SK-N-MC (cell line): ENCODE data around the gene THBS3.
"Not testable (repeated sequence)": the region's sequence is repeated elsewhere in the genome, so short reads cannot be mapped to it uniquely, and the experiment has no call there.

ENCODE experiments used
- DNase-seq: peaks from one replicate; pipeline ENCODE4 v3.0.0-alpha.2; 2011; ENCODE audit warnings: low read depth, low spot score
- H3K27ac ChIP-seq: fragments of 200-600 bp; sonication (generic); 2 replicates; pipeline ENCODE4 v1.5.1; 2016; ENCODE audit warnings: mixed run types
- H3K36me3 ChIP-seq: fragments of 200-600 bp; sonication (generic); 2 replicates; pipeline ENCODE4 v1.6.1; 2017; ENCODE audit warnings: antibody characterized with exemption, low read length, mixed read lengths; ENCODE audit not compliant: insufficient read depth
- H3K4me3 ChIP-seq: fragments of 200-600 bp; sonication (generic); 2 replicates; pipeline ENCODE4 v1.5.1; 2016
- H3K9ac ChIP-seq: fragments of 200-600 bp; sonication (generic); 2 replicates; pipeline ENCODE4 v1.8.0; 2017; ENCODE audit warnings: mixed run types, mixed read lengths; ENCODE audit not compliant: insufficient read length
- H3K9me3 ChIP-seq: fragments of 200-600 bp; sonication (generic); 2 replicates; pipeline ENCODE4 v1.6.1; 2017; ENCODE audit warnings: low read depth, mild to moderate bottlenecking, antibody characterized with exemption, low read length, moderate library complexity, mixed read lengths
- EZH2 ChIP-seq: fragments of 200-600 bp; sonication (generic); IDR thresholded peaks from one replicate; pipeline ENCODE4 v1.6.1; 2017; ENCODE audit warnings: antibody characterized with exemption
- FOXP2 ChIP-seq: optimal IDR thresholded peaks from 2 replicates; pipeline ENCODE3; 2011; ENCODE audit warnings: mild to moderate bottlenecking, moderate library complexity; ENCODE audit not compliant: insufficient read depth; ENCODE audit errors: extremely low read length, control extremely low read depth
- POLR2AphosphoS5 ChIP-seq: IDR thresholded peaks from 2 replicates; pipeline ENCODE4 v1.6.1; 2012; ENCODE audit warnings: mild to moderate bottlenecking, low read depth, low read length, borderline replicate concordance

Gene THBS3

DNA sequence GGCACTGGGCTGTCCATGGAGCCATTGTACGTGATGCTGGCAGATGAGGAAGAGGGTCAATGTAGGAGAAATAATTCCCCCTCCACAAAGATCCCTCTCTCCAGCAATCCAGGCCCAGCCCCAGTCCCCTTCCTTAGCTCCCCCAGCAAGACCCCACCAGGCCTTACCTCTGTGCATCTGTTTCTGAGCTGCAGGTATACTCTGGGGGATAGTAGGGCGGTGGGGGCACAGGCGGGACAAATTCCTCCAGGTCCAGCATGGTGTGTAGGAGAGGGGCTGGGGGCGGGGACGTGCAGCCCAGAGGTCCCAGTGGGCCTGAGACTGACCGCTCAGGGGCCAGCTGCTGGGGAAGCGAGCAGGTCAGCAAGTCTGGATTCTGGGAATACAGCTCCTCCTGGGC lies 43.9 kb upstream of the THBS3 start:
- DNase-seq = no peak
- Histone ChIP-seq H3K9me3 (no peaks in the 10 kb centered on the region), H3K27ac (no peak overlapping the region), H3K4me3 (no peak overlapping the region), H3K36me3 (peaks cover 7% of the 10 kb centered on the region; the same call in 1 of the 2 replicates), H3K9ac (no peak overlapping the region)
- no peak for TF ChIP-seq FOXP2
- TF ChIP-seq EZH2 = no peak
- no peak for TF ChIP-seq POLR2AphosphoS5

DNA sequence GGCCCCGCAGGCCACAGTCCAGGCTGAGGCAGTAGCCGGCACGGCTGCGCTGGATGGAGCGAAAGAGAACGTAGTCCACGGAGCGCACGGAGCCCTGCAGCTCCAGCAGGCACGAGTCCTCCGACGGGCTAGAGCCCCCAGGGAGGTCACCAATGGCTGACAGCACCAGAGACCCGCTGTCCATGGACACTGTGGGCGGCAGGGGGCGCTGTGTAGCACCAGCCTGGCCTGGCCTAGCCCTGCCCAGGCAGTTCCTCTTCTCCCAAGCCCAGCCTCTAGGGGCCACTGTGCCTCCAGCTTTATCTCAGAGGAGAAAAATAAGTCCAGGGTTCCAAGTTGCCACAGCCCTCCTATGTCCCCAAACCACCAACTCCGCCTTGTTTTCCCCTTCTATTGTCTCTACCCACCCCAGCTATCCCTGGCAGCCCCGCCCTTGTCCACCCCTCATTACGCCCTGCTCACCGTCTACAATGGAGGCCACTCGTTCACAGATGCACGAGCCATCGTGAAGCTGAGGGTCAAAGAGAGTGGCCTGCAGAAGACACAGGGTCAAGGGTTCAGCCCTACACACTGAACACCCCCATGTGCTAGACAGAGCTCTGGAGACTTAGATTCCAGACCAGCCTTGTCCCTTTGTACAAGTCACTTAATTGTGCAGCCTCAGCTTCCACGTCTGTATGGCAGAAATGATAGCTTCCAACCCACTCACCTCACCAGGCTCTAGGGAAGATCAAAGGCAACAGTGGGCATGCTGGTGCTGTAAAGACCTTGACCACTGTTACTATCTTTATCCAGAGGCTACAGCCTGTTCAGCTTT lies 43.1 kb upstream of the THBS3 start:
- H3K27ac ChIP-seq = no peak overlapping the region
- no peak for TF ChIP-seq FOXP2
- no peak for TF ChIP-seq EZH2
- no peak for TF ChIP-seq POLR2AphosphoS5
- H3K9ac ChIP-seq = no peak overlapping the region
- peak; percentile 82 for DNase-seq
- no peaks in the 10 kb centered on the region for H3K9me3 ChIP-seq
- peaks cover 7% of the 10 kb centered on the region; the same call in 1 of the 2 replicates for H3K36me3 ChIP-seq
- H3K4me3 ChIP-seq = no peak overlapping the region

- DNase-seq = no peak
- Histone ChIP-seq H3K9ac (no peak overlapping the region), H3K4me3 (no peak overlapping the region), H3K27ac (no peak overlapping the region), H3K9me3 (no peaks in the 10 kb centered on the region), H3K36me3 (peaks cover 7% of the 10 kb centered on the region; the same call in 1 of the 2 replicates)
- no peak for TF ChIP-seq FOXP2
- no peak for TF ChIP-seq POLR2AphosphoS5
- TF ChIP-seq EZH2 = no peak
These were observed 42.5 kb upstream of the THBS3 start for GRCh38 chr1:155250246-155250632.

DNA sequence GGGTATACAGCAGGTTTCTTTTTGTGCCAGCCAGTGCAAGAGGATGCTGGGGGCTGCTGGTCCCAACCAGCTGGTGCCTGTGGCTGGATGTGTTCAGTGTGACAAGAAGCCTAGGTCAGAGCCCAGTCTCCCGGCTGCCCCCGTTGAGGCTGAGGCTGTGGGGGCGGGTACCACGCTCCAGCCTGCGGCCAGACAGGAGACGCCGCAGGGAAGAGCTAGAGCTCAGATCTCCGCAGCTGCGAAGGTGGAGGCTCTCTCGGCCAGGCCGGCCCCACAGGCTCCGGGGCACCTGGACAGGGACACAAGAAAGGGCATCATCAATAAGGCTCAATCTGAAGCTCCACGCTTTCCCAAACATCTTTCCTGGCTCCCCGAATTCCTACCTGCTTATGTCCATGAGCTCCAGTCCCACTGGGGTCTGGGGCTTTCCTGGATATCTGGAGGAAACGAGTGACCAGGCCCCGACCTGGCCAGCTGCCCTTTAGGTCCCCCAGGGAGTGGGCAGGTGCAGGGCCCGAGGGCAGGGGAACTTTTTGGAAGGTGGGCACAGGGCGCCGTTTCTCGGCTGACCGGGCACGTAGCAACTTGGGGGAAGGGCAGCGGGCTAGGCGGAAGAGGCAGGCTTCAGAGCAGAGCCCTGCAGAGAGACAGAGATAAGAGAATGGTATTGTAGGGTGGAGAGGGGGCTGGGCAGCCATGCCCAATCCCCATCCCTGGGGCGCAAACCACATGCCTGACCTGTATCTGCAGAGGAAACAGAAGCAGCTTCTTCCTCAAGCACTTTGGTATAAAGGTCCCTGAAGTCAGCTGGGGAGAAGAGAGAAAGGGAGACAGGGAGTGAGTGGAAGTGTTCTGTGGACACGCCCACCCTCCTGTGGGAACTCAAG lies 40.2 kb upstream of the THBS3 start:
- Histone ChIP-seq H3K36me3 (peaks cover 7% of the 10 kb centered on the region; the same call in 1 of the 2 replicates), H3K4me3 (no peak overlapping the region), H3K9ac (no peak overlapping the region), H3K27ac (no peak overlapping the region), H3K9me3 (no peaks in the 10 kb centered on the region)
- TF ChIP-seq FOXP2 (no peak), EZH2 (no peak), POLR2AphosphoS5 (no peak)
- no peak for DNase-seq

GRCh38 chr1:155246796-155247195 lies 39.1 kb upstream of the THBS3 start:
- not testable (repeated sequence) for H3K9ac ChIP-seq, DNase-seq, H3K27ac ChIP-seq, H3K9me3 ChIP-seq, H3K4me3 ChIP-seq, H3K36me3 ChIP-seq

GRCh38 chr1:155245163-155245524 lies 37.4 kb upstream of the THBS3 start:
- Histone ChIP-seq H3K27ac (peak overlapping the region; percentile 98), H3K9ac (peak overlapping the region; percentile 85), H3K36me3 (peaks cover 7% of the 10 kb centered on the region; the same call in 1 of the 2 replicates), H3K9me3 (no peaks in the 10 kb centered on the region), H3K4me3 (peak overlapping the region; percentile 72)
- no peak for DNase-seq
- no peak for TF ChIP-seq EZH2
- TF ChIP-seq FOXP2 = no peak
- no peak for TF ChIP-seq POLR2AphosphoS5

GRCh38 chr1:155244368-155245162 lies 36.9 kb upstream of the THBS3 start:
- no peaks in the 10 kb centered on the region for H3K9me3 ChIP-seq
- peak overlapping the region; percentile 98 for H3K27ac ChIP-seq
- H3K4me3 ChIP-seq = peak overlapping the region; percentile 72
- peak; percentile 95 for DNase-seq
- H3K36me3 ChIP-seq = peaks cover 7% of the 10 kb centered on the region; the same call in 1 of the 2 replicates
- H3K9ac ChIP-seq = peak overlapping the region; percentile 85
- TF ChIP-seq FOXP2 (peak; percentile 19), EZH2 (no peak), POLR2AphosphoS5 (peak; percentile 93)
